Measurements from ENCODE around the gene SELENOF. TPM values are rescaled to one million over a fixed set of nuclear protein-coding genes. Genes with fewer than 3 reads are reported as not detected.

The SELENOF gene
- total RNA-seq, 2 experiments from 2014 or later, result 93.0 to 214 TPM

GRCh38 chr1:86848654-86849053, 65.3 kb downstream of the SELENOF start:
- Histone ChIP-seq H3K4me1 (ENCODE audit: insufficient read depth, low read length, poor library complexity, severe bottlenecking) (peaks cover 24% of the 10 kb centered on the region), H3K9me2 (ENCODE audit: insufficient read depth, low read length) (no peaks in the 10 kb centered on the region), H3K79me2 (ENCODE audit: insufficient read depth, low read depth, low read length) (no peaks in the 10 kb centered on the region), H3K9me3 (ENCODE audit: low read length) (no peaks in the 10 kb centered on the region), H3K36me3 (ENCODE audit: insufficient read depth, low read length) (no peaks in the 10 kb centered on the region), H4K20me1 (ENCODE audit: insufficient read depth, low read length) (no peaks in the 10 kb centered on the region), H2AFZ (ENCODE audit: low read length) (no peak overlapping the region), H3K4me2 (ENCODE audit: low read length) (no peak overlapping the region), H3K27ac (ENCODE audit: low read depth, low read length, poor library complexity, severe bottlenecking) (no peak overlapping the region), H3K4me3 (ENCODE audit: low read depth, low read length, poor library complexity, severe bottlenecking) (no peak overlapping the region)
- ChIA-PET POLR2A (no interaction called here), CTCF (ENCODE audit: unreplicated experiment) (no interaction called here)
- BruUV-seq (replicated peaks), result no TSS peak
- DNase-seq (ENCODE audit: low spot score), result no peak
- intact Hi-C loops (cut with micrococcal nuclease; ENCODE audit: unreplicated experiment), result no loop called here
- TF ChIP-seq CTCF (conservative IDR thresholded peaks at IDR 0.05; ENCODE audit: low read length), result no peak
- no peak for TF ChIP-seq EZH2phosphoT487 (IDR thresholded peaks at IDR 0.05; ENCODE audit: borderline replicate concordance, low read depth, low read length)

- Histone ChIP-seq H3K27ac (ENCODE audit: low read depth, low read length, poor library complexity, severe bottlenecking) (no peak overlapping the region), H4K20me1 (ENCODE audit: insufficient read depth, low read length) (no peaks in the 10 kb centered on the region), H3K9me2 (ENCODE audit: insufficient read depth, low read length) (no peaks in the 10 kb centered on the region), H3K9me3 (ENCODE audit: low read length) (no peaks in the 10 kb centered on the region), H3K79me2 (ENCODE audit: insufficient read depth, low read depth, low read length) (no peaks in the 10 kb centered on the region), H2AFZ (ENCODE audit: low read length) (no peak overlapping the region), H3K4me2 (ENCODE audit: low read length) (no peak overlapping the region), H3K36me3 (ENCODE audit: insufficient read depth, low read length) (no peaks in the 10 kb centered on the region), H3K4me1 (ENCODE audit: insufficient read depth, low read length, poor library complexity, severe bottlenecking) (no peaks in the 10 kb centered on the region), H3K4me3 (ENCODE audit: low read depth, low read length, poor library complexity, severe bottlenecking) (no peak overlapping the region)
- CTCF ChIA-PET (ENCODE audit: unreplicated experiment), result no interaction called here
- TF ChIP-seq CTCF (conservative IDR thresholded peaks at IDR 0.05; ENCODE audit: low read length) (no peak), EZH2phosphoT487 (IDR thresholded peaks at IDR 0.05; ENCODE audit: borderline replicate concordance, low read depth, low read length) (no peak)
- intact Hi-C loops (cut with micrococcal nuclease; ENCODE audit: unreplicated experiment), result no loop called here
- DNase-seq (ENCODE audit: low spot score), result no peak
- POLR2A ChIA-PET, result interaction anchor here (0.7 to 1.6 kb wide), 3 partner anchors 15 to 107 kb away, joined by 3 to 4 read pairs (median 3); no protein-coding TSS in a partner anchor
- no TSS peak for BruUV-seq (replicated peaks)
Measured at GRCh38 chr1:86846164-86846647, 67.7 kb downstream of the SELENOF start.

GRCh38 chr1:86845514-86845913, 68.4 kb downstream of the SELENOF start:
- intact Hi-C loops (cut with micrococcal nuclease; ENCODE audit: unreplicated experiment), result no loop called here
- no TSS peak for BruUV-seq (replicated peaks)
- ChIA-PET POLR2A (interaction anchor here (1.5 to 2.2 kb wide), 3 partner anchors 13 to 18 kb away, joined by 3 to 7 read pairs (median 4); no protein-coding TSS in a partner anchor), CTCF (ENCODE audit: unreplicated experiment) (no interaction called here)
- DNase-seq (ENCODE audit: low spot score), result no peak
- no peaks in the 10 kb centered on the region for H3K4me1 ChIP-seq (ENCODE audit: insufficient read depth, low read length, poor library complexity, severe bottlenecking)
- no peaks in the 10 kb centered on the region for H3K9me2 ChIP-seq (ENCODE audit: insufficient read depth, low read length)
- TF ChIP-seq EZH2phosphoT487 (IDR thresholded peaks at IDR 0.05; ENCODE audit: borderline replicate concordance, low read depth, low read length) (no peak), CTCF (conservative IDR thresholded peaks at IDR 0.05; ENCODE audit: low read length) (no peak)
- H4K20me1 ChIP-seq (ENCODE audit: insufficient read depth, low read length), result no peaks in the 10 kb centered on the region
- no peaks in the 10 kb centered on the region for H3K36me3 ChIP-seq (ENCODE audit: insufficient read depth, low read length)
- no peak overlapping the region for H2AFZ ChIP-seq (ENCODE audit: low read length)
- no peak overlapping the region for H3K27ac ChIP-seq (ENCODE audit: low read depth, low read length, poor library complexity, severe bottlenecking)
- no peak overlapping the region for H3K4me3 ChIP-seq (ENCODE audit: low read depth, low read length, poor library complexity, severe bottlenecking)
- no peak overlapping the region for H3K4me2 ChIP-seq (ENCODE audit: low read length)
- H3K9me3 ChIP-seq (ENCODE audit: low read length), result no peaks in the 10 kb centered on the region
- no peaks in the 10 kb centered on the region for H3K79me2 ChIP-seq (ENCODE audit: insufficient read depth, low read depth, low read length)
